ENCODE measurements around the gene SCT. TPM values are rescaled to one million over a fixed set of nuclear protein-coding genes. Genes with fewer than 3 reads are reported as not detected.
A peak's percentile ranks its signal among the peaks of the same experiment; 100 is the strongest.

The SCT gene
- total and polyA plus RNA-seq, 2 experiments from 2014 or later = 4.3 to 8.9 TPM

DNA sequence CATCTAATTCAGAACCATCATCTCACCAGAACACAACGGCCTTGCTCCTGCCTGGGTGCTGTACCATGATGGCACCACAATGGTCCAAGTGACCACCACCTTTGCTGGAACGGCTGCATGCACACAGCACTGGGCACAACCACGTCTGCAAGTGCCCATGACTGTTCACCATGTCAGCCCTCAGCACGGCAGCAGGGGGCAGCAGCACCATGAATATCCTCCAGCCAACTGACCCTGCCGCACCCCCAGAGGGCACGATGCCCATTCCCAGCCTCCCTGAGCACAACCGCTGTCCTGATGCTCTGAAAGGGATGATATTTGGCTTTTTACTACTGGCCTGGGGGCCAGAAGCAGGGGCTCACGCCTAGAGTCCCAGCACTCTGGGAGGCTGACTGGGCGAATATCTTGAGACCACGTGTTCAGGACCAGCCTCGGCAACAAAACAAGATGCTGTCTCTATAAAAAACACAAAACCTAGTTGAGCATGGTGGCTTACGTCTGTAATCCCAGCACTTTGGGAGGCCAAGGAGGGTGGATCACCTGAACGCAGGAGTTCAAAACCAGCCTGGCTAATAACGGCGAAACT is 35.8 kb upstream of the SCT start:
- Histone ChIP-seq H3K9me3 (ENCODE audit: low read depth) (no peaks in the 10 kb centered on the region), H3K27ac (no peak overlapping the region), H3K36me3 (peaks cover 2% of the 10 kb centered on the region), H3K27me3 (no peaks in the 10 kb centered on the region), H3K4me1 (ENCODE audit: low read depth) (peaks cover 8% of the 10 kb centered on the region), H3K4me3 (no peak overlapping the region)
- TF ChIP-seq, protein P1, sequence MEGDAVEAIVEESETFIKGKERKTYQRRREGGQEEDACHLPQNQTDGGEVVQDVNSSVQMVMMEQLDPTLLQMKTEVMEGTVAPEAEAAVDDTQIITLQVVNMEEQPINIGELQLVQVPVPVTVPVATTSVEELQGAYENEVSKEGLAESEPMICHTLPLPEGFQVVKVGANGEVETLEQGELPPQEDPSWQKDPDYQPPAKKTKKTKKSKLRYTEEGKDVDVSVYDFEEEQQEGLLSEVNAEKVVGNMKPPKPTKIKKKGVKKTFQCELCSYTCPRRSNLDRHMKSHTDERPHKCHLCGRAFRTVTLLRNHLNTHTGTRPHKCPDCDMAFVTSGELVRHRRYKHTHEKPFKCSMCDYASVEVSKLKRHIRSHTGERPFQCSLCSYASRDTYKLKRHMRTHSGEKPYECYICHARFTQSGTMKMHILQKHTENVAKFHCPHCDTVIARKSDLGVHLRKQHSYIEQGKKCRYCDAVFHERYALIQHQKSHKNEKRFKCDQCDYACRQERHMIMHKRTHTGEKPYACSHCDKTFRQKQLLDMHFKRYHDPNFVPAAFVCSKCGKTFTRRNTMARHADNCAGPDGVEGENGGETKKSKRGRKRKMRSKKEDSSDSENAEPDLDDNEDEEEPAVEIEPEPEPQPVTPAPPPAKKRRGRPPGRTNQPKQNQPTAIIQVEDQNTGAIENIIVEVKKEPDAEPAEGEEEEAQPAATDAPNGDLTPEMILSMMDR (IDR thresholded peaks at IDR 0.05; ENCODE audit: low read depth, low read length) = peak; percentile 76
- DNase-seq (ENCODE audit: low read depth in 1 of 2, low spot score in 1 of 2) = peak; percentile 57 to 68

GRCh38 chr11:660681-661444 is 33.9 kb upstream of the SCT start:
- Histone ChIP-seq H3K9me3 (ENCODE audit: low read depth) (no peaks in the 10 kb centered on the region), H3K27ac (peak overlapping the region; percentile 91), H3K27me3 (no peaks in the 10 kb centered on the region), H3K36me3 (peaks cover 2% of the 10 kb centered on the region), H3K4me1 (ENCODE audit: low read depth) (peaks cover 8% of the 10 kb centered on the region), H3K4me3 (no peak overlapping the region)
- TF ChIP-seq, protein P1 (IDR thresholded peaks at IDR 0.05; ENCODE audit: low read depth, low read length) = no peak
- no peak for DNase-seq (ENCODE audit: low read depth in 1 of 2, low spot score in 1 of 2)

DNA sequence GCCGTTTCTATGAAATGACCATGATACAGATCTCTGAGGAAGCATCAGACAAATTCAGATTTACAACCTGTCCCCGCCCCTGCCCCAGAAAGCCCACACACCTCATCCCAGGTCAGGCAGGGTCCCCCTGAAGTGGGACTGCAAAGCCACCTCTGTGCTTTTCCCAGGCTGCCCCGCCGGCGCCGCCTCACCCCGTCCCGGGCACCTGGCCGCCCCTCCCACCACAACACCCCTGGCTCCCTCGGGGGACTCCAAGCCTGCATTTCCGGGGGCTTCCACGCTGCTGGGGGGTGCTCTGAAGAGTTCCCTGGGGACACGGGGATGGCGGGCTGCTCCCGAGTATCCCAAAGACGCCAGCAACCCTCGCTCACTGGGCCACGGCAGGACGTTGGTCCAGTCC is 33.3 kb upstream of the SCT start:
- Histone ChIP-seq H3K4me1 (ENCODE audit: low read depth) (peaks cover 8% of the 10 kb centered on the region), H3K36me3 (no peaks in the 10 kb centered on the region), H3K27me3 (no peaks in the 10 kb centered on the region), H3K4me3 (no peak overlapping the region), H3K9me3 (ENCODE audit: low read depth) (no peaks in the 10 kb centered on the region), H3K27ac (peak overlapping the region; percentile 91)
- TF ChIP-seq, protein P1 (IDR thresholded peaks at IDR 0.05; ENCODE audit: low read depth, low read length) = no peak
- DNase-seq (ENCODE audit: low read depth in 1 of 2, low spot score in 1 of 2) = no peak

DNA sequence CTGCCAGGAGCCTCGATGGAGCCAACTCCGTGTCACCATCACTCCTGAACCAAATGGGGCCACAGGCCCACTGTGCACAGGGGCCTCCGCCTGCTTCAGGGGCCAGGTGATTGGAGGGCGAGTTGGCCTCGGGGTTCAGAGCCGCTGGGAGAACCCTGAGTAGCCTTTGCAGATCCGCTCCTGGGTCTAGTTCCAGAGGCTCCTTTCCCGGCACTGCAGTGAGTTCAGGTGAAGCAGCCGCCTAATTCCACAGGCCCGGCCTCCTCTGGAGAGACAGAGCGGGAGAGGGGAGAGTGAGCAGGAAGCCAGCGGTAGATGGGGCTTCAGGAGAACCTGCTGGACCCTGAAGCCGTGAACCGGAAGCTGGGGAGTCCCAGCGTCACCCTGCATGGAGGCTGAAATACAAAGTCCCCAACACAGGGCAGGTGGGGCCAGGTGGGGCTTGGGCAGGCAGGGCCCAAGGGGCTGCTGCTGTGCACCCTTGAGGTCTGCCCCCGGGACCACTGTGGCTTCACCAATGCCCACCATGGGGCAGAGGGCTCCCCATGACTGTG is 32.6 kb upstream of the SCT start:
- Histone ChIP-seq H3K4me1 (ENCODE audit: low read depth) (peaks cover 8% of the 10 kb centered on the region), H3K9me3 (ENCODE audit: low read depth) (no peaks in the 10 kb centered on the region), H3K4me3 (no peak overlapping the region), H3K27ac (no peak overlapping the region), H3K27me3 (no peaks in the 10 kb centered on the region), H3K36me3 (no peaks in the 10 kb centered on the region)
- TF ChIP-seq, protein P1 (IDR thresholded peaks at IDR 0.05; ENCODE audit: low read depth, low read length) = no peak
- no peak for DNase-seq (ENCODE audit: low read depth in 1 of 2, low spot score in 1 of 2)

GRCh38 chr11:657691-658126 is 30.7 kb upstream of the SCT start:
- peak overlapping the region; percentile 0 for H3K27ac ChIP-seq
- H3K4me1 ChIP-seq (ENCODE audit: low read depth) = peaks cover 8% of the 10 kb centered on the region
- DNase-seq (ENCODE audit: low read depth in 1 of 2, low spot score in 1 of 2) = no peak
- no peak overlapping the region for H3K4me3 ChIP-seq
- TF ChIP-seq, protein P1 (IDR thresholded peaks at IDR 0.05; ENCODE audit: low read depth, low read length) = no peak
- no peaks in the 10 kb centered on the region for H3K36me3 ChIP-seq
- H3K9me3 ChIP-seq (ENCODE audit: low read depth) = no peaks in the 10 kb centered on the region
- H3K27me3 ChIP-seq = no peaks in the 10 kb centered on the region

Measured in cardiac muscle cell (in vitro differentiated cells and primary cell).